Endothelial cell of umbilical vein (primary cell): ENCODE data around the gene TDRKH. TPM values are rescaled to one million over a fixed set of nuclear protein-coding genes. Genes with fewer than 3 reads are reported as not detected.

Experiments
- BruUV-seq: library from RNA; stranded (reverse); fragments of 400-500 nt; replicated peaks from 2 replicates; lab custom pipeline; 2021; lab: Mats Ljungman, UMichigan
- CTCF ChIA-PET: fragments of 300-600, 350-600 bp; sonication (Branson Sonifier 250); formaldehyde crosslinking; loops from one replicate; lab custom pipeline; 2021; ENCODE audit warnings: antibody characterized with exemption, inconsistent platforms; lab: Charles Lee
- POLR2A ChIA-PET: fragments of 300-600, 350-600 bp; sonication (Branson Sonifier 250); formaldehyde crosslinking; loops from one replicate; lab custom pipeline; 2021; ENCODE audit warnings: antibody characterized with exemption, inconsistent platforms; lab: Charles Lee
- DNase-seq: peaks from one replicate; pipeline ENCODE4 v3.0.0-alpha.2; 2011; ENCODE audit warnings: low read depth, low spot score
- FAIRE-seq: peaks from 2 replicates; lab custom pipeline; 2011; peaks lifted over from hg19 to GRCh38; lab: Jason Lieb, UNC
- H2AFZ ChIP-seq: 2 replicates; pipeline ENCODE4 v1.6.0; 2012; ENCODE audit warnings: low read depth, low read length, control low read depth, inconsistent platforms
- H3K27ac ChIP-seq: 2 replicates; pipeline ENCODE4 v1.5.1; 2011; ENCODE audit warnings: low read depth, mild to moderate bottlenecking, control low read depth, low read length, moderate library complexity; ENCODE audit not compliant: insufficient read depth
- H3K27me3 ChIP-seq, 2 experiments: 2 replicates each; pipeline versions ENCODE4 v1.6.0 to v1.6.1; 2011; ENCODE audit warnings: low read length in 2 of 2, mixed read lengths in 1 of 2; ENCODE audit not compliant: control insufficient read depth in 2 of 2, insufficient read depth in 2 of 2
- H3K36me3 ChIP-seq, 2 experiments: 2 replicates in 1 of 2; 3 replicates in 1 of 2; pipeline ENCODE4 v1.5.1; 2011; ENCODE audit warnings: low read length in 2 of 2, mild to moderate bottlenecking in 1 of 2, moderate library complexity in 1 of 2; ENCODE audit not compliant: control insufficient read depth in 2 of 2, insufficient read depth in 2 of 2; ENCODE audit errors: extremely low read depth in 1 of 2
- H3K4me1 ChIP-seq: 3 replicates; pipeline ENCODE4 v1.5.1; 2011; ENCODE audit warnings: mild to moderate bottlenecking, low read length; ENCODE audit not compliant: control insufficient read depth, insufficient read depth; ENCODE audit errors: extremely low read depth
- H3K4me2 ChIP-seq: 2 replicates; pipeline ENCODE4 v1.6.1; 2011; ENCODE audit warnings: low read length, control low read depth, mixed read lengths; ENCODE audit not compliant: insufficient read depth
- H3K4me3 ChIP-seq, 3 experiments: fragments of 200-600 bp in 1 of 3; sonication (generic), shearing (Covaris generic) in 1 of 3; replicated peaks in 1 of 3; 2 replicates each; pipeline ENCODE4 v1.5.1; 2011 to 2016; ENCODE audit warnings: control low read depth in 3 of 3, low read length in 3 of 3, mild to moderate bottlenecking in 2 of 3, inconsistent platforms in 1 of 3, low read depth in 1 of 3, moderate library complexity in 1 of 3; ENCODE audit not compliant: insufficient read depth in 1 of 3
- H3K79me2 ChIP-seq: 2 replicates; pipeline ENCODE4 v1.6.0; 2012; ENCODE audit warnings: low read length, inconsistent platforms; ENCODE audit not compliant: control insufficient read depth, insufficient read depth
- H3K9ac ChIP-seq: replicated peaks from 2 replicates; pipeline ENCODE3; 2011; ENCODE audit warnings: low read length, control low read depth; ENCODE audit not compliant: insufficient read depth; ENCODE audit errors: extremely low read depth
- H3K9me1 ChIP-seq: replicated peaks from 3 replicates; pipeline ENCODE4 v1.6.0; 2011; ENCODE audit warnings: mild to moderate bottlenecking, low read length; ENCODE audit not compliant: control insufficient read depth, insufficient read depth; ENCODE audit errors: extremely low read depth
- H3K9me3 ChIP-seq: replicated peaks from 2 replicates; pipeline ENCODE4 v1.5.1; 2012; ENCODE audit warnings: low read length, inconsistent platforms; ENCODE audit not compliant: control insufficient read depth, insufficient read depth
- H4K20me1 ChIP-seq: replicated peaks from 2 replicates; pipeline ENCODE3; 2011; ENCODE audit warnings: mild to moderate bottlenecking, low read length; ENCODE audit not compliant: control insufficient read depth, insufficient read depth; ENCODE audit errors: extremely low read depth
- EZH2 ChIP-seq: IDR thresholded peaks from 2 replicates; pipeline ENCODE4 v1.6.1; 2012; ENCODE audit warnings: borderline replicate concordance, low read depth, mild to moderate bottlenecking, moderate library complexity, low read length, inconsistent platforms; ENCODE audit not compliant: severe bottlenecking
- FOS ChIP-seq: IDR thresholded peaks from 2 replicates; pipeline ENCODE4 v1.6.1; 2011; ENCODE audit warnings: mild to moderate bottlenecking, low read length, moderate library complexity, borderline replicate concordance; ENCODE audit not compliant: insufficient read depth
- GATA2 ChIP-seq: IDR thresholded peaks from 2 replicates; pipeline ENCODE4 v1.7.0; 2011; ENCODE audit warnings: low read depth, mild to moderate bottlenecking, moderate library complexity, mixed read lengths, low read length; ENCODE audit not compliant: insufficient read length, insufficient read depth
- JUN ChIP-seq: IDR thresholded peaks from 2 replicates; pipeline ENCODE4 v1.6.1; 2011; ENCODE audit warnings: borderline replicate concordance, low read depth; ENCODE audit not compliant: insufficient read length, insufficient read depth
- MYC ChIP-seq: IDR thresholded peaks from one replicate; pipeline ENCODE4 v1.6.1; 2011; ENCODE audit warnings: mild to moderate bottlenecking, low read depth, low read length
- POLR2A ChIP-seq: IDR thresholded peaks from 2 replicates; pipeline ENCODE4 v1.6.1; 2012; ENCODE audit warnings: low read depth, mild to moderate bottlenecking, control low read depth, low read length
- POLR2AphosphoS5 ChIP-seq: IDR thresholded peaks from 2 replicates; pipeline ENCODE4 v1.6.1; 2012; ENCODE audit warnings: low read depth, mild to moderate bottlenecking, control low read depth, low read length, moderate library complexity; ENCODE audit not compliant: insufficient read depth
- dilution Hi-C: fragments of 300-500 bp; cut with MboI; formaldehyde crosslinking; loops from one replicate; pipeline ENCODE4 v1.15.0; 2019; ENCODE audit warnings: low sequenced_read_pairs; ENCODE audit not compliant: extremely low pct_ligation_motif_present
- intact Hi-C: fragments of 100-400 bp; cut with micrococcal nuclease; formaldehyde crosslinking; loops from one replicate; pipeline ENCODE4 v1.10.0; 2022
- polyA plus RNA-seq, 4 experiments: library from polyadenylated mRNA; depleted of rRNA in 3 of 4; stranded (reverse) in 3 of 4; unstranded in 1 of 4; fragments of >200 nt; gene quantifications; 2 replicates each; pipeline versions ENCODE4 v1.2.1 to v1.2.3, GENCODE V29; 2011 to 2012; ENCODE audit warnings: missing spikeins in 1 of 4
- total RNA-seq: library from RNA; stranded (reverse); gene quantifications from 2 replicates; pipeline ENCODE4 v1.2.3, GENCODE V29; 2021
- TF ChIP-seq, protein P1 (sequence below): IDR thresholded peaks from 2 replicates; pipeline ENCODE4 v1.6.1; 2011; ENCODE audit not compliant: insufficient read depth, insufficient read length
- TF ChIP-seq, protein P2 (sequence below), 2 donors: IDR thresholded peaks; 1 replicate in 1 of 2; 2 replicates in 1 of 2; pipeline ENCODE4 v1.5.1; 2011; ENCODE audit warnings: low read length in 2 of 2, mild to moderate bottlenecking in 2 of 2, moderate library complexity in 2 of 2, control low read depth in 1 of 2, inconsistent platforms in 1 of 2, low read depth in 1 of 2; ENCODE audit not compliant: insufficient read depth in 1 of 2; ENCODE audit errors: extremely low read depth in 1 of 2

Gene TDRKH
- total and polyA plus RNA-seq, 2 donors (not counting 3 experiments of a cell fraction or from before 2014, with no cell fraction given): 3.9 to 9.6 TPM

DNA sequence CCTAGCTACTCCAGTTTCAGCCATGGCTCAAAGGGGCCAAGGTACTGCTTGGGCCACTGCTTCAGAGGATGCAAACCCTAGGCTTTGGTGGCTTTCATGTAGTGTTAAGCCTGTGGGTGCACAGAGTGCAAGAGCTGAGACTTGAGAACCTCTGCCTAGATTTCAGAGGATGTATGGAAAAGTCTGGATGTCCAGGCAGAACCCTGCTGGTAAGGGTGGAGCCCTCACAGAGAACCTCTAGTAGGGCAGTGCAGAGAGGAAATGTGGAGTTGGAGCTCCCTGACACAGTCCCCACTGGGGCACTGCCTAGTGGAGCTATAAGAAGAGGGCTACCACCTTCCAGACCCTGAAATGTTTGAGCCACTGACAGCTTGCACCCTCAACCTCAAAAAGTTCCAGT is 52.8 kb downstream of the TDRKH start:
- FAIRE-seq: no peak
- no peak for DNase-seq
- no peaks in the 10 kb centered on the region for H3K36me3 ChIP-seq
- ChIA-PET POLR2A (no interaction called here), CTCF (no interaction called here)
- no peaks in the 10 kb centered on the region for H3K4me1 ChIP-seq
- dilution Hi-C loops (no loop called here), intact Hi-C loops (no loop called here)
- no peak overlapping the region for H3K9ac ChIP-seq
- H3K27ac ChIP-seq: no peak overlapping the region
- H3K9me1 ChIP-seq: no peaks in the 10 kb centered on the region
- TF ChIP-seq GATA2 (no peak), EZH2 (no peak), JUN (no peak), POLR2AphosphoS5 (no peak), FOS (no peak), MYC (no peak), POLR2A (no peak)
- TF ChIP-seq, protein P1, sequence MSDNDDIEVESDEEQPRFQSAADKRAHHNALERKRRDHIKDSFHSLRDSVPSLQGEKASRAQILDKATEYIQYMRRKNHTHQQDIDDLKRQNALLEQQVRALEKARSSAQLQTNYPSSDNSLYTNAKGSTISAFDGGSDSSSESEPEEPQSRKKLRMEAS: no peak
- TF ChIP-seq, protein P2, sequence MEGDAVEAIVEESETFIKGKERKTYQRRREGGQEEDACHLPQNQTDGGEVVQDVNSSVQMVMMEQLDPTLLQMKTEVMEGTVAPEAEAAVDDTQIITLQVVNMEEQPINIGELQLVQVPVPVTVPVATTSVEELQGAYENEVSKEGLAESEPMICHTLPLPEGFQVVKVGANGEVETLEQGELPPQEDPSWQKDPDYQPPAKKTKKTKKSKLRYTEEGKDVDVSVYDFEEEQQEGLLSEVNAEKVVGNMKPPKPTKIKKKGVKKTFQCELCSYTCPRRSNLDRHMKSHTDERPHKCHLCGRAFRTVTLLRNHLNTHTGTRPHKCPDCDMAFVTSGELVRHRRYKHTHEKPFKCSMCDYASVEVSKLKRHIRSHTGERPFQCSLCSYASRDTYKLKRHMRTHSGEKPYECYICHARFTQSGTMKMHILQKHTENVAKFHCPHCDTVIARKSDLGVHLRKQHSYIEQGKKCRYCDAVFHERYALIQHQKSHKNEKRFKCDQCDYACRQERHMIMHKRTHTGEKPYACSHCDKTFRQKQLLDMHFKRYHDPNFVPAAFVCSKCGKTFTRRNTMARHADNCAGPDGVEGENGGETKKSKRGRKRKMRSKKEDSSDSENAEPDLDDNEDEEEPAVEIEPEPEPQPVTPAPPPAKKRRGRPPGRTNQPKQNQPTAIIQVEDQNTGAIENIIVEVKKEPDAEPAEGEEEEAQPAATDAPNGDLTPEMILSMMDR (IDR thresholded peaks at IDR 0.05; ENCODE audit: extremely low read depth in 1 of 2, insufficient read depth in 1 of 2, low read depth in 1 of 2, low read length in 2 of 2): no peak
- H3K79me2 ChIP-seq: no peaks in the 10 kb centered on the region
- no peaks in the 10 kb centered on the region for H4K20me1 ChIP-seq
- no peaks in the 10 kb centered on the region for H3K9me3 ChIP-seq
- no TSS peak for BruUV-seq
- no peak overlapping the region for H2AFZ ChIP-seq
- H3K4me2 ChIP-seq: no peak overlapping the region
- no peak overlapping the region for H3K4me3 ChIP-seq
- H3K27me3 ChIP-seq: peaks cover 8 to 9% of the 10 kb centered on the region in 2 experiments
